GM12801 (cell line): ENCODE measurements around the gene ST6GALNAC3.

ENCODE experiments used
- TF ChIP-seq, protein P1 (sequence below): IDR thresholded peaks from one replicate; pipeline ENCODE4 v1.5.1; 2011; ENCODE audit warnings: control low read depth; ENCODE audit not compliant: insufficient read length; ENCODE audit errors: extremely low read depth

ST6GALNAC3 gene

DNA sequence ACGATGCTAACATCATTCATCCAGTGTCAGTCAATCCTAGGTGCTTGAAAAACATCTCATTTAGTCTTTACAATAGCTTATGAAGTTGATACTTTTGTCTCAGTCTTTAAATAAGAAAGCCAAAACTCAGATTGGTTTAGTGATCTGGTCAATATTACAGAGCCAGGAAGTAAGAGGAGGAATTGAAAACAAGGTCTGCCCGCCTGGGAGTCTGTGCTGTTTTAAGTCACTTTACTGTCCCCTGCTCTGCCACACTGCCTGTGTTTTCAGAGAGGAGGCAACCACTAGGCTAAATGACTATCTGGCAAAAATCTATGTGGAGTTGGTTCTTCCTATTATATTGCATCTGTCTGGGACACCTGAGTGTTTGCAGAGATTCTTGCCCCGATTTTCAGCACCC is 62.3 kb downstream of the ST6GALNAC3 start:
- TF ChIP-seq, protein P1, sequence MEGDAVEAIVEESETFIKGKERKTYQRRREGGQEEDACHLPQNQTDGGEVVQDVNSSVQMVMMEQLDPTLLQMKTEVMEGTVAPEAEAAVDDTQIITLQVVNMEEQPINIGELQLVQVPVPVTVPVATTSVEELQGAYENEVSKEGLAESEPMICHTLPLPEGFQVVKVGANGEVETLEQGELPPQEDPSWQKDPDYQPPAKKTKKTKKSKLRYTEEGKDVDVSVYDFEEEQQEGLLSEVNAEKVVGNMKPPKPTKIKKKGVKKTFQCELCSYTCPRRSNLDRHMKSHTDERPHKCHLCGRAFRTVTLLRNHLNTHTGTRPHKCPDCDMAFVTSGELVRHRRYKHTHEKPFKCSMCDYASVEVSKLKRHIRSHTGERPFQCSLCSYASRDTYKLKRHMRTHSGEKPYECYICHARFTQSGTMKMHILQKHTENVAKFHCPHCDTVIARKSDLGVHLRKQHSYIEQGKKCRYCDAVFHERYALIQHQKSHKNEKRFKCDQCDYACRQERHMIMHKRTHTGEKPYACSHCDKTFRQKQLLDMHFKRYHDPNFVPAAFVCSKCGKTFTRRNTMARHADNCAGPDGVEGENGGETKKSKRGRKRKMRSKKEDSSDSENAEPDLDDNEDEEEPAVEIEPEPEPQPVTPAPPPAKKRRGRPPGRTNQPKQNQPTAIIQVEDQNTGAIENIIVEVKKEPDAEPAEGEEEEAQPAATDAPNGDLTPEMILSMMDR: no peak

DNA sequence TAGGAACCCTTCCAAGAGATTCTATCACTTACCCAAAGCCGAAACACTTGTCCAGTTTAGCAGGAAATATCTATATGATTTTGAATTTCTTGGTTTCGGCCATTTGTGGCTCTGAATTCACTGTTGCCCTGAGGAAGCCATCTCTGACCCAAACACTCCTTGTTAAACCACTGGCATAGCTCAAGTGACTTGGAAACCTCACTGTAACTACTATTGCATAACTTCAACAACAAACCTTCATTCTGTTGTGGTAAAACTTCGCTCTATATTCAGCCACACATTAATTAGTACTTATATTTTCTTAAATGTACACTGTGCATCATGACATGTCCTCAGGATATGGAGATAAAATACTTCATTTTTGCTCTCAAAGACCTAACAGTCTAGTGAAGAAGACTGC is 63.2 kb downstream of the ST6GALNAC3 start:
- TF ChIP-seq, protein P1: no peak

DNA sequence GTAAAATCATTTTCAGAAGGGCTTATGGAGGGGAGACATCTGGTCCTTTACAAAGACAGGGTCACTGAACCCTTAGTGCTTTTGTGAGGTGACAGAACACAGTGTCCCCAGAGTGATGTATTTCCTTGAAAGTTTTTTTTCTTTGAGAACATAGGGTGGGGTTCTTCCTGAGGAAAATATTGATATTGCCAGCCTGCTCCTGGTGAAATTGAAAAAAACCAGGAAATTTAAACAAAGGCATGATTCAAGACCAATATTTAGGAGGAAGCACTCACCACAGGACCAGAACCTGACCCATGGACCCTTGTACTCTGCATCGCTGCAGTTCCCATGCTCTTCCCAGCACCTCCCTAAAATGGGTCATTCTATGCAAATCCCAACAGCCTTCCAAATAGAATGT is 63.7 kb downstream of the ST6GALNAC3 start:
- TF ChIP-seq, protein P1: no peak

- TF ChIP-seq, protein P1: no peak
These were observed 65.7 kb downstream of the ST6GALNAC3 start for GRCh38 chr1:76140227-76140626.

- TF ChIP-seq, protein P1: no peak
These were observed 67.4 kb downstream of the ST6GALNAC3 start for GRCh38 chr1:76141929-76142328.

DNA sequence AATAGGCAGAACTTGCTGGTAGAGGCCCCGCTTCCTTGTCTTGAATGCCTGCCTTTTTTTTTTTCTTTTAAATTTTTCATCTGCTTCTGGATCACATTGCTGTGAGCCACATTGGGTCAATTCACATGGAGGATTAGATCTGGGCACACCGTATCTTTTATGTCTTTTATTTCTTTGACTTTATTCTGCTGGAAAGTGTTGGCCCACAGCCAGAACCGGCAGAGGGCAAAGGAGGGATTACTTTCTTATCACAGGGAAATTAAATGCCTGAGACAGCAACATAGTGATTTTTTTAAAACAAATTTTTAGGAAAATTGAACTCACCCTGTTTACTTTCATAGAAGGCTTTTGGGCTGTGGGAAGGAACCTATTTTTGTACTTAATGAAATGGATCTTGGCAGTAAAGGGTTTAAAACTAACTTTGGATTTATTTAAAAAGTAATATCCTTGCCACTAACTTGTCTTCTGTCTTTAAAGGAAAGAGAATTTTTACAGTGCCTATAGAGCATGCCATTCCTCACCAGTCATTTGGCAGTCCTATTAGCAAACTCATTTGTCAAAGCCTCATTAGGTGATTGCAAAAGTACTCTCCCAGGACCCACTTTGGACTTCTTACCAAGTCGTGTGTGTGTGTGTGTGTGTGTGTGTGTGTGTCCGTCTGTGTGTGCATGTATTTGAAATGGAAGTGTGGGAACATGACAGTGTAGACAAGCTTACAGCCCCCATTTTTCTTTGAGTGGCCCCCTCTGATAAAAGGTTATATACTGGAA is 68.4 kb downstream of the ST6GALNAC3 start:
- TF ChIP-seq, protein P1: no peak

- TF ChIP-seq, protein P1: no peak
These were observed 69.7 kb downstream of the ST6GALNAC3 start for GRCh38 chr1:76144247-76144646.
